Activated CD8-positive, alpha-beta memory T cell treated with anti-CD3 and anti-CD28 coated beads for 48 hours (primary cell): ENCODE data around the gene CDH16.
"Not testable (repeated sequence)": the region's sequence is repeated elsewhere in the genome, so short reads cannot be mapped to it uniquely, and the experiment has no call there.

Experiments
- DNase-seq, 3 experiments: peaks; one replicate each; pipeline ENCODE4 v3.0.0-alpha.2; 2020; ENCODE audit warnings: low read depth in 2 of 3, low spot score in 2 of 3

The CDH16 gene

DNA sequence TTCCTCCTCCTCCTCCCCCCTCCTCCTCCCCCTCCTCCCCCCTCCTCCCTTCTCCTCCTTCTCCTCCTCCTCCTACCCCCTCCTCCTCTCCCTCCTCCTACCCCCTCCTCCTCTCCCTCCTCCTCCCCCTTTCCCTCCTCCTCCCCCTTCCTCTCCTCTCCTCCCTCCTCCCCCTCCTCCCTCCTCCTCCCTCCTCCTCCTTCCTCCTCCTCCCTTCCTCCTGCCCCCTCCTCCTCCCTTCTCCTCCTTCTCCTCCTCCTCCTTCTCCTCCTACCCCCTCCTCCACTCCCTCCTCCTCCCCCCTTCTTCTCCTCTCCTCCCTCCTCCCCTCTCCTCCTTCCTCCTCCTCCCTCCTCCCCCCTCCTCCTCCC is 45.0 kb downstream of the CDH16 start:
- no peak for DNase-seq

DNA sequence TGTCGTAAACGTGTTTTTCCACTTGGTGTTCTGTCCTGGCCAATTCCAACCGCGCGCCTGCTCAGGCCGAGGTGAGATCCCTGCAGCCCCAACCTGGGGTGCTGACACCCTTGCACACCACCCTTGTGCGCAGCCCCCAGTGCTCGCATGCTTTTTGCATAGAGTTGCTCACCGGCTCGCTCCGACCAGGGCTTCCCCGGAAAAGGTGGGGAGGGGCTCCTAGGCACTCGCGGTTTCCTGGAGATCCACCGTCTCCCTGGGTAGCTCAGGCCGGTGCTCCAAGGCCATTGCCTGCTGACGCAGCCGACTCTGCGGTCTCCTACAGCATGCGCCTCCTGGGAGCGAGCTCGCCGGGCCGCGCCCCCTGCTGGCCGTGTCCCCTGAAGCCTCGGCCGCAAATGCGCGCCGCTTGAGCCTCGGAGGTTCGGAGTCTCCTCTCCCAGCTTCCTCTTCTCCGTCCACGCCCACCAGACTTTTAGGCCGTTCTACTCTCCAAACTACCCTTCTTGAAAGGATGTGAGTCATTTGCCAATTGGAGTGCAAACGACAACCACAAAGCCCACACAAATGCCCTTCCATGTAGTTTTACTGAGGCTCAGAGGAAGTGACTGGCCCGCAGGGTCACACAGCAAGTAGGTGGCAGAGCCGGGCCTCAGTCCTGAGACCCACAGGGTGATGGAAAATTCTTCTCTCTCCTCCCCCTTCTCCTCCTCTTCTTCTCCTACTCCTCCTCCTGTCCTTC is 45.6 kb downstream of the CDH16 start:
- DNase-seq = peak; percentile 87 to 92 (median 89)

DNA sequence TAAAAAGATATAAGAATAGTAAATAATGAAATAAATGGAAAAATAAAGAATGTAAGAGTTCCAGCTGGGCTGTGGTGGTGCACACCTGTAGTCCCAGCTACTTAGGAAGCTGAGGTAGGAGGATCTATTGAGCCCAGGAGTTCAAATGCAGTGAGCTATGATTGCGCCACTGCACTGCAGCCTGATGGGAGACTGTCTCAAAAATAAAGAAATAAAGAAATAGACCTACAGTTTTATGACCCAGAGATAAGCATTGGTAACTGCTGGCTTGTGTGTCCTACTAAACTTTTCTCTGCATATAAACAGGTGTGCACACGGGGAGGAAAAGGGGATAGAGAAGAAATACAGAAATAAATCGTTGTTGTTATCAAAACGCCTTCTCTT is 46.1 kb downstream of the CDH16 start:
- DNase-seq = no peak

GRCh38 chr16:66871840-66872239 is 46.8 kb downstream of the CDH16 start:
- DNase-seq = no peak

- DNase-seq = not testable (repeated sequence)
Measured at GRCh38 chr16:66871363-66871762, 47.3 kb downstream of the CDH16 start.

DNA sequence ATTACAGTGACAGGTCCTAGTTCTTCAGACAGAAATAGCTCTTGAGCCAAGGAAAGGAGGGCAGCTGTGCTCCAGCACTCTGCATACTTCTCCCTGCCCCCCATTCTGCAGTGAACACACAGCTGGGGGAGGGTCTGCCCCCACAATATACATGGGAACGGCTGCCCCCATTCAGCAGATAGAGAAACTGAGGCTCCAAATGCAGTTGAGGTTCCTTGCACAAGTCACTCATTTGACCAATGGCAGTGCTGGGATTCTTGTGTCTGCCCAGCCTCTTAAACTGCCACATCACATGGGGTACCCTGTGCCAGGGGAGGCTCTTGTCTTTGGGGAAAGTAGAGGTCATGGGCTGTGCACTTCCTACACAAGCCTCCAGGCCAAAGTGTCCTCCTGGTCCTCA is 49.3 kb downstream of the CDH16 start:
- DNase-seq = no peak

DNA sequence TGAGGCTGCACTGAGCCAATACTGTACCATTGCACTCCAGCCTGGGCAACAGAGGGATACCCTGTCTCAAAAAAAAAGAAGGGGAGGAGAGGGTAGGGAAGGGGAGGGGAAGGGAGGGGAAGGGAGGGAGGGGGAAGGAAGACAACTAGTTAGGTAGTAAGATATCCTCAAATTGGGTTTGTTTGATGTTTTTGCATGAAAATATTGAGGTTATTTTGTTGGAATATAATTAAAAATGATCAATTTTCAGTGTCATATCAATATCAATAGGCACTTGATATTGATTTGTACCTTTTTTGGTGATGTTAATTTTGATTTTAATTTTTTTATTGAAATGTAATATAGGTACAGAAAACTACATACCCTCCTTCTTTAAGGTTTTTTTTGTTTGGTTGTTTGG is 55.0 kb downstream of the CDH16 start:
- no peak for DNase-seq

GRCh38 chr16:66862023-66862520 is 56.6 kb downstream of the CDH16 start:
- DNase-seq = no peak

GRCh38 chr16:66859397-66860068 is 59.2 kb downstream of the CDH16 start:
- no peak for DNase-seq

GRCh38 chr16:66858740-66859396 is 59.8 kb downstream of the CDH16 start:
- DNase-seq = no peak
